Tibial nerve (tissue), 4 donors: ENCODE results near the gene RAB11FIP3. TPM values are rescaled to one million over a fixed set of nuclear protein-coding genes. Genes with fewer than 3 reads are reported as not detected.
A peak's percentile ranks its signal among the peaks of the same experiment; 100 is the strongest.

ENCODE experiments used
- DNase-seq, 2 donors: peaks; one replicate each; pipeline ENCODE4 v3.0.0-alpha.2; 2019; ENCODE audit warnings: low spot score in 2 of 2
- H3K27ac ChIP-seq, 4 donors: fragments of 200-600 bp; sonication (generic) in 3 of 4; one replicate each; pipeline ENCODE4 v1.5.1; 2017 to 2019; ENCODE audit warnings: mild to moderate bottlenecking in 1 of 4
- H3K27me3 ChIP-seq, 2 donors: fragments of 200-600 bp; sonication (generic) in 1 of 2; one replicate each; pipeline versions ENCODE4 v1.5.1 to v1.6.0; 2017 to 2019
- H3K36me3 ChIP-seq, 3 donors: fragments of 200-600 bp; sonication (generic); one replicate each; pipeline ENCODE4 v1.5.1; 2018 to 2019
- H3K4me1 ChIP-seq, 4 donors: fragments of 200-600 bp; sonication (generic) in 3 of 4; one replicate each; pipeline ENCODE4 v1.5.1; 2017 to 2019
- H3K4me3 ChIP-seq, 4 donors: fragments of 200-600 bp; sonication (generic) in 3 of 4; one replicate each; pipeline ENCODE4 v1.5.1; 2017 to 2019; ENCODE audit warnings: mild to moderate bottlenecking in 1 of 4, moderate library complexity in 1 of 4
- H3K9me3 ChIP-seq, 4 donors: fragments of 200-600 bp; sonication (generic) in 3 of 4; one replicate each; pipeline ENCODE4 v1.5.1; 2017 to 2019
- EP300 ChIP-seq, 2 donors: sonication (generic); formaldehyde crosslinking; IDR thresholded peaks; one replicate each; pipeline ENCODE4 v1.6.1; 2017; ENCODE audit warnings: antibody characterized with exemption in 2 of 2, mild to moderate bottlenecking in 1 of 2
- POLR2A ChIP-seq, 2 donors: fragments of 450-650 bp; IDR thresholded peaks; one replicate each; pipeline ENCODE4 v1.6.1; 2017; ENCODE audit warnings: antibody characterized with exemption in 2 of 2, mild to moderate bottlenecking in 2 of 2, moderate library complexity in 2 of 2
- WGBS, 2 donors: methylation state at CpG; one replicate each; pipeline ENCODE4 v1.1.5; 2018; 5-methylcytosine and 5-hydroxymethylcytosine counted together
- total RNA-seq, 4 donors: library from RNA; depleted of rRNA; stranded (reverse); fragments of >200 nt; gene quantifications; one replicate each; pipeline ENCODE4 v1.1.0, GENCODE V29; 2016
- TF ChIP-seq, protein P1 (sequence below), 5 experiments: fragments of 200-600 bp in 3 of 5; fragments of 450-650 bp in 2 of 5; sonication (generic) in 3 of 5; IDR thresholded peaks; one replicate each; pipeline ENCODE4 v1.5.1; 2016 to 2019; ENCODE audit warnings: antibody characterized with exemption in 5 of 5, mild to moderate bottlenecking in 3 of 5, moderate library complexity in 2 of 5

The RAB11FIP3 gene
- total RNA-seq, 4 donors from 2014 or later = 30.2 to 128 (median 54.6) TPM

- DNase-seq = no peak
- H3K27ac ChIP-seq = peak overlapping the region in 1 of 4 donors; percentile 52
- peak overlapping the region in 1 of 4 donors; percentile 44 for H3K4me3 ChIP-seq
- no peaks in the 10 kb centered on the region for H3K9me3 ChIP-seq
- peaks cover 0 to 11% of the 10 kb centered on the region in 2 donors for H3K27me3 ChIP-seq
- TF ChIP-seq, protein P1, sequence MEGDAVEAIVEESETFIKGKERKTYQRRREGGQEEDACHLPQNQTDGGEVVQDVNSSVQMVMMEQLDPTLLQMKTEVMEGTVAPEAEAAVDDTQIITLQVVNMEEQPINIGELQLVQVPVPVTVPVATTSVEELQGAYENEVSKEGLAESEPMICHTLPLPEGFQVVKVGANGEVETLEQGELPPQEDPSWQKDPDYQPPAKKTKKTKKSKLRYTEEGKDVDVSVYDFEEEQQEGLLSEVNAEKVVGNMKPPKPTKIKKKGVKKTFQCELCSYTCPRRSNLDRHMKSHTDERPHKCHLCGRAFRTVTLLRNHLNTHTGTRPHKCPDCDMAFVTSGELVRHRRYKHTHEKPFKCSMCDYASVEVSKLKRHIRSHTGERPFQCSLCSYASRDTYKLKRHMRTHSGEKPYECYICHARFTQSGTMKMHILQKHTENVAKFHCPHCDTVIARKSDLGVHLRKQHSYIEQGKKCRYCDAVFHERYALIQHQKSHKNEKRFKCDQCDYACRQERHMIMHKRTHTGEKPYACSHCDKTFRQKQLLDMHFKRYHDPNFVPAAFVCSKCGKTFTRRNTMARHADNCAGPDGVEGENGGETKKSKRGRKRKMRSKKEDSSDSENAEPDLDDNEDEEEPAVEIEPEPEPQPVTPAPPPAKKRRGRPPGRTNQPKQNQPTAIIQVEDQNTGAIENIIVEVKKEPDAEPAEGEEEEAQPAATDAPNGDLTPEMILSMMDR (IDR thresholded peaks at IDR 0.05) = no peak
- TF ChIP-seq POLR2A (IDR thresholded peaks at IDR 0.05) = no peak
- TF ChIP-seq EP300 (IDR thresholded peaks at IDR 0.05) = no peak
- WGBS, 2 donors = 37 to 62% methylated on average over 10 to 11 of the region's 11 CpGs
- H3K36me3 ChIP-seq = peaks cover 5 to 48% (median 9%) of the 10 kb centered on the region in 3 donors
- peaks cover 0 to 23% (median 6%) of the 10 kb centered on the region in 4 donors for H3K4me1 ChIP-seq
Observed at GRCh38 chr16:554297-554621, 128.8 kb downstream of the RAB11FIP3 start.

DNA sequence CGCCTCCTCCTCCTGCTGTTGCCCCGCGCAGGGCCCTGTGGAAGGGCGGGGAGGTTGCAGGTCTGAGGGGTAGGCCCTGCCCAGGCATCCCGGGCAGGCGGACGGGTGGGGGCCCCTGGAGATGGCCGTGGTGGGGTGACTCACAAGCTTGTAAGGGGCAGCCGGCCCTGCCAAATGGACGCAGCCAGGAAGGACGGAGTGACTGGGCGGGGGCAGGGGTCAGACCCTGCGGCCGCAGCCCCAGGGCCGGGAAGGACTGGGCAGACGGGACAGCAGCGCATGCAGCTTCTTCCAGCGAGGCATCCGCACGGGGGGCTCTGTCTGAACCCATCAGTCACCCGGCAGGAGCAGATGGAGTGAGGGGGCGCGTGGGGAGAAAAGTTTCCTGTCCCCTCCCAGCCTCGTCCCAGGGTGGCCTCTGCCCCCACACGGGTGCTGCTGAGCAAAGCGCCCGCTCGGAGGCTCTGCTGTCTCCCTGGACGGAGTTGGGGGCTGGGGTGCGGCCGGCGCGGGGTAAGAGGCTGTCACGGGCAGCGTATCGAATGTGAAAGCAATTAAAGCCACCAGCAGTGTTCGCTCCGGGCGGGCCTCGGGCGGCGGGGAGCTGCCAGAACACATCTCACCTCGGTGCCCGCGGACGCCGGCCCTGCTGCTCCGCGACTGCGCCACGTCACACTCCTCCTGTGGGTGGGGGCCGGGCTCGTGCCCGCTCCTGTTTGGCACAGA lies 129.4 kb downstream of the RAB11FIP3 start:
- WGBS, 2 donors = 41 to 51% methylated on average over 45 to 54 of the region's 54 CpGs
- peak overlapping the region; percentile 11 to 44 (median 26) for H3K4me3 ChIP-seq
- TF ChIP-seq EP300 (IDR thresholded peaks at IDR 0.05) (no peak), POLR2A (IDR thresholded peaks at IDR 0.05) (no peak)
- TF ChIP-seq, protein P1 (IDR thresholded peaks at IDR 0.05) = no peak

GRCh38 chr16:555528-556473 lies 130.4 kb downstream of the RAB11FIP3 start:
- Histone ChIP-seq H3K4me1 (peaks cover 0 to 36% (median 6%) of the 10 kb centered on the region in 4 donors), H3K9me3 (no peaks in the 10 kb centered on the region), H3K4me3 (peak overlapping the region in 1 of 4 donors; percentile 44), H3K27me3 (peaks cover 0 to 20% of the 10 kb centered on the region in 2 donors), H3K36me3 (peaks cover 0 to 33% (median 9%) of the 10 kb centered on the region in 3 donors), H3K27ac (no peak overlapping the region)
- no peak for DNase-seq
- WGBS, 2 donors = 78 to 80% methylated on average over 29 to 31 of the region's 32 CpGs
- TF ChIP-seq, protein P1 (IDR thresholded peaks at IDR 0.05) = no peak
- TF ChIP-seq POLR2A (IDR thresholded peaks at IDR 0.05) (no peak), EP300 (IDR thresholded peaks at IDR 0.05) (no peak)

More for the DNA sequence above, 129.4 kb downstream of the RAB11FIP3 start:
- H3K36me3 ChIP-seq = peaks cover under 1 to 43% (median 9%) of the 10 kb centered on the region in 3 donors
- peaks cover 0 to 28% (median 6%) of the 10 kb centered on the region in 4 donors for H3K4me1 ChIP-seq
- H3K27me3 ChIP-seq = peaks cover 0 to 17% of the 10 kb centered on the region in 2 donors
- DNase-seq = no peak
- H3K9me3 ChIP-seq = no peaks in the 10 kb centered on the region
- H3K27ac ChIP-seq = peak overlapping the region in 2 of 4 donors; percentile 48 to 52

DNA sequence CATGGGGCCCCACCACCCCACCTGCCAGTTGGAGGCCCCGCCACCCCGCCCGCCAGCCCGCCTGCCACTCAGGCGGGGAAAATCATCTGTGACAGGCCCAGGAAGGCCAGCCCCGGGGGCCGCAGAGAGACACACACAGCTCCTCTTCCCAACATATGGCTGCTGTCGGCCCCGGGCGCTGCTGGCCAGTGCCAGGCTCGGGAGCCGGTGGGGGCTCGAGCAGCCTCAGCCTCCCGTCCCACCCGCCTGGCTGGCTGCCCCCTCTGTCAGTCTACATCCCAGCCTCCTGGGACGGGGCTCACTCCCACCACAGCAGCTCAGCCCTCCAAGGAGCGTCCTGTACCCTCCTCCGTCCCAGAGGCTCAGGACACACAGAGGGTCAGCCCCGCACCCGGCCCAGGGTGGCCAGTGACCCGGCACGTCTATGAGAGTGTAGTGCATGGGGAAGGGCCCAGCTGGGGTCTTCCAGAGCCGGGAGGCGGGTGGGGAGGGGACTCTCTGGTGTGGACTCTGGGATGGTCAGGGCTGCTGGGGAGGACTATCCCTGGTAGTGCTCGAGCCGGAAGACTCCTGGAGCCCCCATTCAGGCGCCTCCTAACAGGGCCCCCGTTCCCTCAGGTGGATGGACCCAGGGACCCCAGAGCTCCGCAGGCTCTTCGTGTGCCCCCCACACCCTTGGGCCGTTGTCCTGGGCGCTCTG lies 131.2 kb downstream of the RAB11FIP3 start:
- DNase-seq = no peak
- Histone ChIP-seq H3K27me3 (peaks cover 0 to 28% of the 10 kb centered on the region in 2 donors), H3K4me3 (no peak overlapping the region), H3K9me3 (no peaks in the 10 kb centered on the region), H3K36me3 (peaks cover 0 to 25% (median 6%) of the 10 kb centered on the region in 3 donors), H3K4me1 (peaks cover 0 to 37% (median 6%) of the 10 kb centered on the region in 4 donors), H3K27ac (no peak overlapping the region)
- WGBS, 2 donors = 85 to 89% methylated on average over 14 to 30 of the region's 32 CpGs
- TF ChIP-seq, protein P1 (IDR thresholded peaks at IDR 0.05) = no peak
- no peak for TF ChIP-seq EP300 (IDR thresholded peaks at IDR 0.05)
- no peak for TF ChIP-seq POLR2A (IDR thresholded peaks at IDR 0.05)
